Smooth muscle cell (in vitro differentiated cells): Measurements from ENCODE around the gene TMEFF1. TPM values are rescaled to one million over a fixed set of nuclear protein-coding genes. Genes with fewer than 3 reads are reported as not detected.

ENCODE experiments used
- DNase-seq: peaks from one replicate; lab custom pipeline; 2025; ENCODE audit not compliant: unreplicated experiment; lab: John Stamatoyannopoulos, UW
- H2AFZ ChIP-seq: fragments of 200-600 bp; sonication (generic); 2 replicates; pipeline ENCODE4 v1.6.0; 2016; ENCODE audit warnings: antibody characterized with exemption, low read depth, mild to moderate bottlenecking
- H3F3A ChIP-seq: fragments of 200-600 bp; sonication (generic); 2 replicates; pipeline ENCODE4 v1.6.0; 2017; ENCODE audit warnings: antibody characterized with exemption, low read depth
- H3K27ac ChIP-seq: fragments of 200-600 bp; sonication (generic); 2 replicates; pipeline ENCODE4 v1.5.1; 2016; ENCODE audit warnings: low read depth, mild to moderate bottlenecking
- H3K27me3 ChIP-seq: fragments of 200-600 bp; sonication (generic); 2 replicates; pipeline ENCODE4 v1.6.1; 2016; ENCODE audit warnings: low read depth, mild to moderate bottlenecking
- H3K36me3 ChIP-seq: fragments of 200-600 bp; sonication (generic); 2 replicates; pipeline ENCODE4 v1.5.1; 2016; ENCODE audit warnings: low read depth
- H3K4me1 ChIP-seq: fragments of 200-600 bp; sonication (generic); 2 replicates; pipeline ENCODE4 v1.5.1; 2016; ENCODE audit warnings: low read depth
- H3K4me2 ChIP-seq: fragments of 200-600 bp; sonication (generic); 2 replicates; pipeline ENCODE4 v1.6.0; 2016; ENCODE audit warnings: mild to moderate bottlenecking
- H3K4me3 ChIP-seq: fragments of 200-600 bp; sonication (generic); 2 replicates; pipeline ENCODE4 v1.5.1; 2016; ENCODE audit warnings: mild to moderate bottlenecking
- H3K79me2 ChIP-seq: fragments of 200-600 bp; sonication (generic); 2 replicates; pipeline ENCODE4 v1.6.0; 2016; ENCODE audit warnings: low read depth, mild to moderate bottlenecking
- H3K9ac ChIP-seq: fragments of 200-600 bp; sonication (generic); 2 replicates; pipeline ENCODE4 v1.6.0; 2016; ENCODE audit warnings: low read depth
- H3K9me3 ChIP-seq: fragments of 200-600 bp; sonication (generic); replicated peaks from 2 replicates; pipeline ENCODE4 v1.5.1; 2016; ENCODE audit warnings: low read depth
- H4K20me1 ChIP-seq: fragments of 200-600 bp; sonication (generic); 2 replicates; pipeline ENCODE4 v1.6.0; 2016; ENCODE audit warnings: low read depth
- CTCF ChIP-seq: fragments of 200-600 bp; sonication (generic); IDR thresholded peaks from 2 replicates; pipeline ENCODE4 v1.5.1; 2017; ENCODE audit warnings: borderline replicate concordance, mild to moderate bottlenecking, antibody characterized with exemption; ENCODE audit not compliant: insufficient read depth, poor library complexity, severe bottlenecking
- WGBS: methylation state at CpG from one replicate; pipeline ENCODE4 v1.1.7; 2016; ENCODE audit warnings: low lambda C conversion rate; 5-methylcytosine and 5-hydroxymethylcytosine counted together
- polyA plus RNA-seq: library from polyadenylated mRNA; unstranded; fragments of >200 nt; fragmentation: Nextera tagmentation; extraction: Ambion mirVana; gene quantifications from 2 replicates; pipeline ENCODE4 v1.2.1, GENCODE V29; 2016
- total RNA-seq: library from RNA; depleted of rRNA; stranded (reverse); fragments of >200 nt; gene quantifications from 2 replicates; pipeline ENCODE4 v1.2.3, GENCODE V29; 2014

TMEFF1 gene
- total and polyA plus RNA-seq, 2 experiments from 2014 or later, result 1.7 to 1.8 TPM

GRCh38 chr9:100465761-100466160 lies 7.2 kb upstream of the TMEFF1 start:
- H3K4me2 ChIP-seq, result no peak overlapping the region
- no peaks in the 10 kb centered on the region for H3K79me2 ChIP-seq
- H3K36me3 ChIP-seq, result no peaks in the 10 kb centered on the region
- DNase-seq, result no peak
- H4K20me1 ChIP-seq, result no peaks in the 10 kb centered on the region
- H3K4me1 ChIP-seq, result no peaks in the 10 kb centered on the region
- H3K27ac ChIP-seq, result no peak overlapping the region
- no peak overlapping the region for H3K4me3 ChIP-seq
- H3K27me3 ChIP-seq, result no peaks in the 10 kb centered on the region
- H2AFZ ChIP-seq, result no peak overlapping the region
- WGBS, result 81% methylated on average over 1 of the region's 1 CpG
- H3K9me3 ChIP-seq, result no peaks in the 10 kb centered on the region
- TF ChIP-seq CTCF, result no peak
- no peak overlapping the region for H3K9ac ChIP-seq
- no peaks in the 10 kb centered on the region for H3F3A ChIP-seq

GRCh38 chr9:100466171-100466828 lies 6.6 kb upstream of the TMEFF1 start:
- no peaks in the 10 kb centered on the region for H3K9me3 ChIP-seq
- H3K4me2 ChIP-seq, result no peak overlapping the region
- no peak for TF ChIP-seq CTCF
- no peak overlapping the region for H3K27ac ChIP-seq
- H3K4me1 ChIP-seq, result no peaks in the 10 kb centered on the region
- no peak overlapping the region for H2AFZ ChIP-seq
- H3K9ac ChIP-seq, result no peak overlapping the region
- no peak for DNase-seq
- H3K36me3 ChIP-seq, result no peaks in the 10 kb centered on the region
- no peaks in the 10 kb centered on the region for H3F3A ChIP-seq
- WGBS, result 92% methylated on average over 2 of the region's 2 CpGs
- H3K4me3 ChIP-seq, result no peak overlapping the region
- no peaks in the 10 kb centered on the region for H4K20me1 ChIP-seq
- H3K27me3 ChIP-seq, result no peaks in the 10 kb centered on the region
- H3K79me2 ChIP-seq, result no peaks in the 10 kb centered on the region

GRCh38 chr9:100466829-100467221 lies 6.1 kb upstream of the TMEFF1 start:
- DNase-seq, result no peak
- Histone ChIP-seq H3K9me3 (no peaks in the 10 kb centered on the region), H4K20me1 (no peaks in the 10 kb centered on the region), H3K79me2 (no peaks in the 10 kb centered on the region), H3K4me2 (no peak overlapping the region), H3K4me1 (no peaks in the 10 kb centered on the region), H3K36me3 (no peaks in the 10 kb centered on the region), H2AFZ (no peak overlapping the region), H3K9ac (no peak overlapping the region), H3K27me3 (no peaks in the 10 kb centered on the region), H3F3A (no peaks in the 10 kb centered on the region), H3K27ac (no peak overlapping the region), H3K4me3 (no peak overlapping the region)
- TF ChIP-seq CTCF, result no peak
- WGBS, result 87% methylated on average over 1 of the region's 1 CpG

GRCh38 chr9:100468041-100468440 lies 4.9 kb upstream of the TMEFF1 start:
- Histone ChIP-seq H3K36me3 (no peaks in the 10 kb centered on the region), H3K4me1 (peaks cover 6% of the 10 kb centered on the region), H3K4me3 (no peak overlapping the region), H3K27ac (no peak overlapping the region), H3F3A (no peaks in the 10 kb centered on the region), H3K79me2 (no peaks in the 10 kb centered on the region), H2AFZ (no peak overlapping the region), H3K9me3 (no peaks in the 10 kb centered on the region), H3K27me3 (no peaks in the 10 kb centered on the region), H3K9ac (no peak overlapping the region), H3K4me2 (no peak overlapping the region), H4K20me1 (no peaks in the 10 kb centered on the region)
- 97% methylated on average over 6 of the region's 6 CpGs for WGBS
- no peak for TF ChIP-seq CTCF
- DNase-seq, result no peak
